Measurements from ENCODE around the gene TMEM217.

DNA sequence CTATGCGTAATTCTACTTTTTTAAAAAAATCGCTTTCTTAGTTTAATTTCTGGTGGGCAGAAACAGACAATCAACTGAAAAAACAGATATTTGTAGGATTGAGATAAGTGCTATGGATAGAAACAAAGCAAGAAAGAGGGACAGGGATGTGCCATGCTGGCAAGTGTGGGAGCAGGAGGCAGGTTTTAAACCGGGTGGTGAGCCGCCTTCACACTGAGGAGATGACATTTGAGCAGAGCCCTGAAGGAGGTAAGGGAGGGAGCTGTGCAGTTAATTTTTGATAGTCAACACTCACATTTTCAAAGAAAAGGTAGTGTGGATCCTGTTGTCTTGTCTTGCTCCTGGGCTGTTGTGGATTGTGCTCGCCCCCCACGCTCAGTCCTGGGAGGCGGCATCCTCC, 46.8 kb upstream of the TMEM217 start:
- TF ChIP-seq CTCF (IDR thresholded peaks at IDR 0.05) (no peak), POLR2A (IDR thresholded peaks at IDR 0.05) (no peak)
